ENCODE data around the gene UBL7.
"Not testable (repeated sequence)": the region's sequence is repeated elsewhere in the genome, so short reads cannot be mapped to it uniquely, and the experiment has no call there.

UBL7 gene

GRCh38 chr15:74496648-74497047 is 35.7 kb upstream of the UBL7 start:
- Histone ChIP-seq H3K27me3 (ENCODE audit: control insufficient read depth in 1 of 2, insufficient read depth in 2 of 2, low read length in 2 of 2) (no peaks in the 10 kb centered on the region), H3K36me3 (ENCODE audit: control insufficient read depth in 1 of 2, insufficient read depth in 2 of 2, low read length in 2 of 2) (no peaks in the 10 kb centered on the region), H3K4me3 (ENCODE audit: low read depth in 1 of 2, low read length in 2 of 2) (no peak overlapping the region), H3K9ac (ENCODE audit: low read depth in 1 of 2, low read length in 2 of 2) (no peak overlapping the region), H3K27ac (ENCODE audit: low read depth, low read length) (no peak overlapping the region), H3K4me1 (ENCODE audit: control insufficient read depth in 1 of 2, insufficient read depth in 2 of 2, low read length in 2 of 2) (no peaks in the 10 kb centered on the region), H3K9me3 (ENCODE audit: control insufficient read depth in 1 of 2, low read length in 2 of 2) (no peaks in the 10 kb centered on the region)

GRCh38 chr15:74490339-74490689 is 29.4 kb upstream of the UBL7 start:
- Histone ChIP-seq H3K27me3 (ENCODE audit: control insufficient read depth in 1 of 2, insufficient read depth in 2 of 2, low read length in 2 of 2) (no peaks in the 10 kb centered on the region), H3K27ac (ENCODE audit: low read depth, low read length) (no peak overlapping the region), H3K9me3 (ENCODE audit: control insufficient read depth in 1 of 2, low read length in 2 of 2) (no peaks in the 10 kb centered on the region), H3K36me3 (ENCODE audit: control insufficient read depth in 1 of 2, insufficient read depth in 2 of 2, low read length in 2 of 2) (no peaks in the 10 kb centered on the region), H3K4me1 (ENCODE audit: control insufficient read depth in 1 of 2, insufficient read depth in 2 of 2, low read length in 2 of 2) (no peaks in the 10 kb centered on the region), H3K4me3 (ENCODE audit: low read depth in 1 of 2, low read length in 2 of 2) (no peak overlapping the region), H3K9ac (ENCODE audit: low read depth in 1 of 2, low read length in 2 of 2) (no peak overlapping the region)

- no peak overlapping the region for H3K4me3 ChIP-seq (ENCODE audit: low read depth in 1 of 2, low read length in 2 of 2)
- no peak overlapping the region for H3K9ac ChIP-seq (ENCODE audit: low read depth in 1 of 2, low read length in 2 of 2)
- H3K27ac ChIP-seq (ENCODE audit: low read depth, low read length) = no peak overlapping the region
- H3K9me3 ChIP-seq (ENCODE audit: control insufficient read depth in 1 of 2, low read length in 2 of 2) = no peaks in the 10 kb centered on the region
- H3K36me3 ChIP-seq (ENCODE audit: control insufficient read depth in 1 of 2, insufficient read depth in 2 of 2, low read length in 2 of 2) = no peaks in the 10 kb centered on the region
- H3K4me1 ChIP-seq (ENCODE audit: control insufficient read depth in 1 of 2, insufficient read depth in 2 of 2, low read length in 2 of 2) = no peaks in the 10 kb centered on the region
- no peaks in the 10 kb centered on the region for H3K27me3 ChIP-seq (ENCODE audit: control insufficient read depth in 1 of 2, insufficient read depth in 2 of 2, low read length in 2 of 2)
These were observed 28.8 kb upstream of the UBL7 start for GRCh38 chr15:74489518-74490338.

GRCh38 chr15:74488776-74489175 is 27.8 kb upstream of the UBL7 start:
- Histone ChIP-seq H3K9ac (ENCODE audit: low read depth in 1 of 2, low read length in 2 of 2) (no peak overlapping the region), H3K36me3 (ENCODE audit: control insufficient read depth in 1 of 2, insufficient read depth in 2 of 2, low read length in 2 of 2) (no peaks in the 10 kb centered on the region), H3K27ac (ENCODE audit: low read depth, low read length) (no peak overlapping the region), H3K4me1 (ENCODE audit: control insufficient read depth in 1 of 2, insufficient read depth in 2 of 2, low read length in 2 of 2) (no peaks in the 10 kb centered on the region), H3K4me3 (ENCODE audit: low read depth in 1 of 2, low read length in 2 of 2) (no peak overlapping the region), H3K9me3 (ENCODE audit: control insufficient read depth in 1 of 2, low read length in 2 of 2) (no peaks in the 10 kb centered on the region), H3K27me3 (ENCODE audit: control insufficient read depth in 1 of 2, insufficient read depth in 2 of 2, low read length in 2 of 2) (no peaks in the 10 kb centered on the region)

GRCh38 chr15:74482661-74483060 is 21.7 kb upstream of the UBL7 start:
- no peak overlapping the region for H3K9ac ChIP-seq (ENCODE audit: low read depth in 1 of 2, low read length in 2 of 2)
- H3K4me3 ChIP-seq (ENCODE audit: low read depth in 1 of 2, low read length in 2 of 2) = no peak overlapping the region
- no peaks in the 10 kb centered on the region for H3K27me3 ChIP-seq (ENCODE audit: control insufficient read depth in 1 of 2, insufficient read depth in 2 of 2, low read length in 2 of 2)
- H3K9me3 ChIP-seq (ENCODE audit: control insufficient read depth in 1 of 2, low read length in 2 of 2) = no peaks in the 10 kb centered on the region
- no peaks in the 10 kb centered on the region for H3K36me3 ChIP-seq (ENCODE audit: control insufficient read depth in 1 of 2, insufficient read depth in 2 of 2, low read length in 2 of 2)
- no peak overlapping the region for H3K27ac ChIP-seq (ENCODE audit: low read depth, low read length)
- H3K4me1 ChIP-seq (ENCODE audit: control insufficient read depth in 1 of 2, insufficient read depth in 2 of 2, low read length in 2 of 2) = no peaks in the 10 kb centered on the region

GRCh38 chr15:74480364-74480763 is 19.4 kb upstream of the UBL7 start:
- H3K27ac ChIP-seq (ENCODE audit: low read depth, low read length); H3K9me3 ChIP-seq (ENCODE audit: control insufficient read depth in 1 of 2, low read length in 2 of 2); H3K27me3 ChIP-seq (ENCODE audit: control insufficient read depth in 1 of 2, insufficient read depth in 2 of 2, low read length in 2 of 2): not testable (repeated sequence)

GRCh38 chr15:74471621-74472020 is 10.7 kb upstream of the UBL7 start:
- not testable (repeated sequence) for H3K9me3 ChIP-seq (ENCODE audit: control insufficient read depth in 1 of 2, low read length in 2 of 2); H3K9ac ChIP-seq (ENCODE audit: low read depth in 1 of 2, low read length in 2 of 2); H3K27me3 ChIP-seq (ENCODE audit: control insufficient read depth in 1 of 2, insufficient read depth in 2 of 2, low read length in 2 of 2); H3K4me1 ChIP-seq (ENCODE audit: control insufficient read depth in 1 of 2, insufficient read depth in 2 of 2, low read length in 2 of 2); H3K27ac ChIP-seq (ENCODE audit: low read depth, low read length); H3K4me3 ChIP-seq (ENCODE audit: low read depth in 1 of 2, low read length in 2 of 2)
- H3K36me3 ChIP-seq (ENCODE audit: control insufficient read depth in 1 of 2, insufficient read depth in 2 of 2, low read length in 2 of 2) = peaks cover 0 to 10% of the 10 kb centered on the region in 2 donors

More at GRCh38 chr15:74480364-74480763, 19.4 kb upstream of the UBL7 start:
- H3K36me3 ChIP-seq (ENCODE audit: control insufficient read depth in 1 of 2, insufficient read depth in 2 of 2, low read length in 2 of 2); H3K4me3 ChIP-seq (ENCODE audit: low read depth in 1 of 2, low read length in 2 of 2); H3K9ac ChIP-seq (ENCODE audit: low read depth in 1 of 2, low read length in 2 of 2); H3K4me1 ChIP-seq (ENCODE audit: control insufficient read depth in 1 of 2, insufficient read depth in 2 of 2, low read length in 2 of 2): not testable (repeated sequence)

- H3K27me3 ChIP-seq (ENCODE audit: control insufficient read depth in 1 of 2, insufficient read depth in 2 of 2, low read length in 2 of 2) = no peaks in the 10 kb centered on the region
- no peak overlapping the region for H3K9ac ChIP-seq (ENCODE audit: low read depth in 1 of 2, low read length in 2 of 2)
These were observed 9.9 kb upstream of the UBL7 start for GRCh38 chr15:74470631-74471395.

GRCh38 chr15:74468341-74469032 is 7.5 kb upstream of the UBL7 start:
- Histone ChIP-seq H3K27me3 (ENCODE audit: control insufficient read depth in 1 of 2, insufficient read depth in 2 of 2, low read length in 2 of 2) (no peaks in the 10 kb centered on the region), H3K4me1 (ENCODE audit: control insufficient read depth in 1 of 2, insufficient read depth in 2 of 2, low read length in 2 of 2) (no peaks in the 10 kb centered on the region), H3K27ac (ENCODE audit: low read depth, low read length) (no peak overlapping the region), H3K4me3 (ENCODE audit: low read depth in 1 of 2, low read length in 2 of 2) (no peak overlapping the region), H3K9ac (ENCODE audit: low read depth in 1 of 2, low read length in 2 of 2) (no peak overlapping the region), H3K9me3 (ENCODE audit: control insufficient read depth in 1 of 2, low read length in 2 of 2) (no peaks in the 10 kb centered on the region), H3K36me3 (ENCODE audit: control insufficient read depth in 1 of 2, insufficient read depth in 2 of 2, low read length in 2 of 2) (peaks cover 0 to 7% of the 10 kb centered on the region in 2 donors)

More at GRCh38 chr15:74470631-74471395, 9.9 kb upstream of the UBL7 start:
- no peaks in the 10 kb centered on the region for H3K4me1 ChIP-seq (ENCODE audit: control insufficient read depth in 1 of 2, insufficient read depth in 2 of 2, low read length in 2 of 2)
- H3K27ac ChIP-seq (ENCODE audit: low read depth, low read length) = no peak overlapping the region
- H3K36me3 ChIP-seq (ENCODE audit: control insufficient read depth in 1 of 2, insufficient read depth in 2 of 2, low read length in 2 of 2) = peaks cover 0 to 10% of the 10 kb centered on the region in 2 donors
- no peaks in the 10 kb centered on the region for H3K9me3 ChIP-seq (ENCODE audit: control insufficient read depth in 1 of 2, low read length in 2 of 2)
- no peak overlapping the region for H3K4me3 ChIP-seq (ENCODE audit: low read depth in 1 of 2, low read length in 2 of 2)

GRCh38 chr15:74466570-74466969 is 5.6 kb upstream of the UBL7 start:
- Histone ChIP-seq H3K27ac (ENCODE audit: low read depth, low read length) (no peak overlapping the region), H3K9ac (ENCODE audit: low read depth in 1 of 2, low read length in 2 of 2) (no peak overlapping the region), H3K36me3 (ENCODE audit: control insufficient read depth in 1 of 2, insufficient read depth in 2 of 2, low read length in 2 of 2) (peaks cover 0 to 7% of the 10 kb centered on the region in 2 donors), H3K9me3 (ENCODE audit: control insufficient read depth in 1 of 2, low read length in 2 of 2) (no peaks in the 10 kb centered on the region), H3K4me3 (ENCODE audit: low read depth in 1 of 2, low read length in 2 of 2) (no peak overlapping the region), H3K4me1 (ENCODE audit: control insufficient read depth in 1 of 2, insufficient read depth in 2 of 2, low read length in 2 of 2) (peaks cover 5 to 7% of the 10 kb centered on the region in 2 donors), H3K27me3 (ENCODE audit: control insufficient read depth in 1 of 2, insufficient read depth in 2 of 2, low read length in 2 of 2) (no peaks in the 10 kb centered on the region)
